MV-4-11 (cell line): ENCODE data around the gene TMEM82.

Experiments used
- DNase-seq: peaks from one replicate; lab custom pipeline; 2025; lab: John Stamatoyannopoulos, UW

TMEM82 gene

GRCh38 chr1:15736038-15736891 lies 6.0 kb upstream of the TMEM82 start, which contains the start of gene SLC25A34:
TSS of gene SLC25A34 (plus strand) at chr1:15736258. CDS start at chr1:15736486, 228 bp downstream.
- no peak for DNase-seq

- no peak for DNase-seq
Measured at GRCh38 chr1:15736892-15737261, 5.4 kb upstream of the TMEM82 start.

GRCh38 chr1:15737324-15738319 lies 4.7 kb upstream of the TMEM82 start:
- DNase-seq: no peak

- DNase-seq: no peak
Measured at GRCh38 chr1:15738416-15739113, 3.7 kb upstream of the TMEM82 start.

GRCh38 chr1:15739259-15739658 lies 3.0 kb upstream of the TMEM82 start:
- DNase-seq: no peak

GRCh38 chr1:15739745-15740144 lies 2.6 kb upstream of the TMEM82 start:
- no peak for DNase-seq

- DNase-seq: peak; percentile 17
Measured at GRCh38 chr1:15740924-15741850, 1.1 kb upstream of the TMEM82 start.

GRCh38 chr1:15744122-15744679 lies 1.9 kb downstream of the TMEM82 start:
- no peak for DNase-seq

- DNase-seq: no peak
Measured at GRCh38 chr1:15747378-15747777, 5.1 kb downstream of the TMEM82 start.

- no peak for DNase-seq
Measured at GRCh38 chr1:15748264-15748663, 6.0 kb downstream of the TMEM82 start.

GRCh38 chr1:15748690-15749398 lies 6.5 kb downstream of the TMEM82 start:
- no peak for DNase-seq

- DNase-seq: no peak
Measured at GRCh38 chr1:15749399-15750291, 7.3 kb downstream of the TMEM82 start.

GRCh38 chr1:15750924-15751323 lies 8.6 kb downstream of the TMEM82 start:
- no peak for DNase-seq

- no peak for DNase-seq
Measured at GRCh38 chr1:15751717-15752116, 9.4 kb downstream of the TMEM82 start.

- no peak for DNase-seq
Measured at GRCh38 chr1:15753776-15754175, 11.5 kb downstream of the TMEM82 start.

- no peak for DNase-seq
Measured at GRCh38 chr1:15755021-15755645, 12.8 kb downstream of the TMEM82 start.

- no peak for DNase-seq
Measured at GRCh38 chr1:15755646-15756040, 13.3 kb downstream of the TMEM82 start.
